HG02610 (cell line): ENCODE measurements around the gene DIPK1A.

ENCODE experiments used
- ATAC-seq: cut with Tn5 transposase; IDR thresholded peaks from one replicate; pipeline ENCODE4 v1.9.1; 2021; ENCODE audit warnings: mild to moderate bottlenecking, moderate library complexity; ENCODE audit not compliant: unreplicated experiment

The DIPK1A gene

DNA sequence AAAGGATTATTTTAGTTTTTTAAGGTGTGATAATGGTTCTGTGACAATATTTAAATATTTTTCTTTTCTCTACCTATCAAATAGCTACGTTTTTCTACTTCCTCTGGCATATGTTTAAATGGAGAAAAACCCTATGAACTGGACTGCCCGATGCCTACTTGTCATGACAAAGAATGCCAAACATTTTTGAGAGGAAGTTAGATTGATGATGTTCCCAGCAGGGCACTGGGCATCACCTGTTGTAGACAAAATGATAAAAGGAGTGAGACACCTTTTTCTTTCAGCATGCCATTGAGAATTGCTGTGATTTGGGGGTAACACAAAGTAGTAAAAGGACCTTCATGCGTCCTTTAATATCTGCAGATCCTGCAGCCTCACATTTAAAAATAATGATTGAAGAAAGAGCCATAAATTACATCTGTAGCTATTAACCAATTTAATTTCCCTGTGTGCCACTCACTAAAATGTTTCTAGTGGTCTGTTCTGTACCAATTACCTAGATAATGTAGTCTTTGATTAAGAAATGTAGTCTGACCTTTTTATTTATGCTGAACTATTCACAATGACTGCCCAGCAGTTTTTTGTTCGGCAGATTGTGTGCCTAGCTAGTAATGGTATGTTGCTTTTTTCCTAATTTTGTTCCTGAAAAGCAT, 81.8 kb downstream of the DIPK1A start:
- ATAC-seq = no peak

GRCh38 chr1:92877792-92878191, 83.5 kb downstream of the DIPK1A start:
- ATAC-seq = peak; percentile 45

DNA sequence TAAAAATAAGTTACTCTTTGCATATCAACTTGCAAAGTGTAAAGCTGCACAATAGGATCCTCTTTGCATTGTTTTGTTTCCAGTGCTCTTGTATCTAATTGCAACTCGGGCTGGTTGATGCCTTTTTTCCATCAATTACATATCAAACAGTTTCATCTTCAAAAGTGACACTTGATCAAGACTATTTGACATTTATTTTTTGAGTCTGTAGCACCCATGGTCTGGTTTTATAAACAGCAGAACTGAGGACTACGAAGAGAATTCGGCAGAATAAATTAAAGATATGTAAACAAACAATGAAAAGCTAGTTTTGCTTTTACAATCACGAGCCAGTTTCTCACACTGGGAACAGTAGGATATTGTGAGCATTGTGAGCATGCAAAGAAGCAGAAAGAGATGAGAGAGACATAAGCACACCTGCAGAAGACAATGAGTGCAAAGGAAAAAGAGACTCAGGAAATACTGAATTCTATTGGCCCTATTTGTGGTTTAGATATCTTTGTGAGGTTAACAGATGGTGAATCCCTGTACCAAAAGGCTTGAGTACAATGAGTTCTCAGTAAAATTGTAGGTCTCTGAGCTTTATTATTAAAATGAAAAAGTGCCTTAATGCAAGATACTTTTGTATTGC, 84.1 kb downstream of the DIPK1A start:
- no peak for ATAC-seq

GRCh38 chr1:92876351-92876750, 84.9 kb downstream of the DIPK1A start:
- ATAC-seq = no peak

- no peak for ATAC-seq
These were observed 86.3 kb downstream of the DIPK1A start for GRCh38 chr1:92874987-92875386.

- ATAC-seq = no peak
These were observed 88.5 kb downstream of the DIPK1A start for GRCh38 chr1:92872719-92873118.

GRCh38 chr1:92870591-92870990, 90.7 kb downstream of the DIPK1A start:
- ATAC-seq = no peak

- no peak for ATAC-seq
These were observed 97.1 kb downstream of the DIPK1A start for GRCh38 chr1:92864131-92864530.

DNA sequence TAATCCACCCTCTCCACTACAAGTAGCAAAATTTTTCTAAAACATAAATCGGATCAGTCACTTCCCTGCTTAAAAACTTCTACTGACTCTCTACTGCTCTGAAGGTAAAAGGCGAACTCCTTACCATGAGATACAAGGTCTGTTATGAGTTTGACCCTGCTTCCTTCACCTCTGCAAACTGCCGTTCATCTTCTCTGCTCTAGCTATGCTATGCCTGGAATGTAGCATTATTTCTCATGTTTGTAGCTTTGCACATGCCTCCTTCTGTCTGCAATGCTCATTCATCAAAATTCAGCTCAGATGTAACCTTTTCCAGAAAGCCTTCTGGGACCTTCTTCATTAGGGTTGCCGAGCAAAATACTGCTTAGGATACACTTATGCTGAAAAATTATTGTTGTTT, 98.7 kb downstream of the DIPK1A start:
- ATAC-seq = no peak

DNA sequence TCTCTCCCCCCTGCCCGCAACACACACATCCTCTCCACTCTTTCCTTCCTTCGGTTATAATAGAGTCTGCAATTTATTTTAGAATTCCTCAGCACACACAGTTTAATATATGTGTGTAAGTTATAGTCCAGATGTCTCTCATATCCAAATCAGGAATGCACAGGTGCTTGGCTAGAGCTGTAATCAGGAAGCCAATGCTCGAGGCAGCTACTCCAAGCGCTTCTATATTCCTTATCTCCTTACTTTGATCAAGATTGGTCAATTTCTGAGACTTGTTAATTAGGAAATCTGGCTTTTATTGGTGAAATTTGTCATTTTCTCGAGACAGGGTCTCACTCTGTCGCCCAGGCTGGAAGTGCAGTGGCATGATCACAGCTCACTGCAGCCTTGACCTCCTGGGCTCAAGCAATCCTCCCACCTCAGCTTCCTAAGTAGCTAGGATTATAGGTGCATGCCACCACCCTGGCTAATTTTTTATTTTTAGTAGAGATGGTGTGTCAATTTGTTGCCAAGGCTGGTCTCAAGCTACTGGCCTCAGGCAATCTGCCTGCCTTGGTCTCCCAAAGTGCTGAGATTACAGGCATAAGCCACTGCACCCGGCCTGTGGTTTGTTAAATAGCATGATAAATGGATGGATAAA, 101.7 kb downstream of the DIPK1A start:
- ATAC-seq = no peak

GRCh38 chr1:92858564-92859399, 102.5 kb downstream of the DIPK1A start:
- no peak for ATAC-seq

GRCh38 chr1:92857817-92858216, 103.4 kb downstream of the DIPK1A start:
- no peak for ATAC-seq

DNA sequence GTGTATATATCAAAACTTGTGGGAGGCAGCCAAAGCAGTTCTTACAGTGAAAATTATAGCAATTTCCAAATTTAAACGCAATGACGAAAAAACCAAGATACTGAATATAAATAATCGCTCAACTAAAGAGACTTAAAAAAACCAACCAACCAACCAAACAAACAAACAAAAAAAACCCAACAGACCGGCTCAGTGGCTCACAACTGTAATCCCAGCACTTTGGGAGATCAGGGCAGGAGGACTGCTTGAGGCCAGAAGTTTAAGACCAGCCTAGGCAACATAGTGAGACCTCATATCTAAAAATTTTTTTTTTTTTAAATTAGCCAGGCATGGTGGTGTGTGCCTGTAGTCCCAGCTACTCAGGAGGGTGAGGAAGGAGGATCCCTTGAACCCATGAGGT, 106.0 kb downstream of the DIPK1A start:
- no peak for ATAC-seq

DNA sequence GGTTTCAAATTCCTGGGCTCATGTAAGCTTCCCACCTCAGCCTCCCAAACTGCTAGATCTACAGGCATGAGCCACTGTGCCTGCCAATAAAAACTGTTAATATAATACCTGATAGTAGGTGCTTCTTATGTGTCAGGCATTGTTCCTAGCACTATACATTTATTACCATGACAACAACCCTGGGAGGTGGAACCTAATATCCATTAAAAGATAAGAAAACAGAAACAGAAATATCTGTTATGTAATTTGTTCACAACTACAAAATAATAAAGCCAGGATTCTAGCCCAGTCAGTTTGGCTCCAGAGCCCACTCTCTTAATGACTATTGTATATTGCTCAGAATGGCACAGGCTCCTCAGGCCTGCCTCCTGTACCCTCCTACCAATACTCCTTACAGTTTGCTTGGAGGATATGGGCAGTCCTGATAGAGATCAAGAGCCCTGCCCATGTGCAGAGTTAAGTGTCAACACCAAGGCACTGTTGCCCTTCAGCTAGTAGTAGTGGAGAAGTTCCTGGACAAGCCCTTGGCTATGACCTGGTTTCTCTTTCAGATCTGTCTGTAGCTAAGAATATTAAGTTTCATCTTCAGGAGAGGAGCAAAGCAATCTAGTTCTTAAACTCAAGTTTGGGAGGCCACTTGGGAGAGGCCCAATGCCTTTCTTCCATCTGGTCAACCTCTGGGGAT, 107.0 kb downstream of the DIPK1A start:
- ATAC-seq = no peak

DNA sequence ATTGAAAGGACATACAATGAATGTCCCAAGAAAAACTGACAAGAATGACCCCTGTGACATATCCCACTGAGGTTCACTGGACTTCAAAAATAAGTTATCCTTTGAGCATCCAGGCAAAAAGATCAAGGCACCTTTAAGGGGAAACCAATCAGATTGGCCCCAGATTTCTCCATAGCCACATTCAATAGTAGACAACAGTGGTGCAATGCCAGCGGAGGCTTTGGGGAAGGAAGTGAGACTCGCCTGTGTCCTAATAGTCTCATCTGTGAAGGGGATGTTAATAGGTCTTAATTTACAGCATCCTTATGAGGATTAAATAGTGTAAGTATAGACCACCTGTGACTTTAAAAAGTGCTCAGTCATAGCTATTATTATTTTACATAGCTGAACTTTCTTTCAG, 108.0 kb downstream of the DIPK1A start:
- ATAC-seq = no peak

- ATAC-seq = no peak
These were observed 109.5 kb downstream of the DIPK1A start for GRCh38 chr1:92851729-92852128.

GRCh38 chr1:92850019-92850418, 111.2 kb downstream of the DIPK1A start:
- no peak for ATAC-seq

DNA sequence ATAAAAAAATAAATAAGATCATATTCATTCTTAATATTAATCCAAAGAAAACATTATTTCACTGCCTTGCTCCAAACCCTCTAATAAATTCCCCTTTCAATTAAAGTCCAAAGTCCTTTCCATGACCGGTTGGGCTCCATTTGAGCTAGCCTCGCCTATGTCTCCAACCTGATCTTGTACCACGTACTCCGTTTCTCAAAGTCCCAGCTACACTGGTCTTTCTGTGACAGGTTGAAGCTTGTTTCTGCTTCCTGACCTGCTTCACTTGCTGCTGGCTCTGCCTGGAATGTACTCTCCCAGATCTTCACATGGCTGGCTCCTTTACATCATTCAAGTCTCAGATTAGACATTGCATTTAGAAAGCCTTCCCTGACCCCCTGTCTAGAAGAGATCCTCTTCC, 113.1 kb downstream of the DIPK1A start:
- ATAC-seq = no peak

DNA sequence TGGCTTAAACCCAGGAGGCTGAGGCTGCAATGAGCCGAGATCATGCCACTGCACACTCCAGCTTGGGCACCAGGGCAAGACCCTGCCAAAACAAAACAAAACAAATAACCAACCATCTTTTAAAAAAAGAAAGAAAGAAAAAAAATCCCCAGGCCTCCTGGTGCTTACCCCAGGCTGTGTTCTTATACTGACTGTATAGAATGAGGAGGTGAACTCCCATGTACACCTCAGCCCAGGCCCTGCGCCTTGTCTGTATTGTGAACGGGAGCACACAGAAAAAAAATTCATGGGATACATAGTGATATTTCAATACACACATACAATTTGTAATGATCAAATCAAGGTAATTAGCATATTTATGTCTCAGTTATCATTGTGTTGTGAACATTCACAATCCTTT, 115.4 kb downstream of the DIPK1A start:
- no peak for ATAC-seq

- ATAC-seq = no peak
These were observed 116.8 kb downstream of the DIPK1A start for GRCh38 chr1:92844439-92844838.
